PC-3 (cell line): ENCODE data around the gene CHKA.

Experiments used
- EZH2 ChIP-seq: fragments of 300-600 bp; sonication (generic); IDR thresholded peaks from one replicate; pipeline ENCODE4 v1.6.1; 2017; ENCODE audit warnings: antibody characterized with exemption, mild to moderate bottlenecking, low read length; ENCODE audit not compliant: unreplicated experiment
- TF ChIP-seq, protein P1 (sequence below): fragments of 300-600 bp; sonication (generic); conservative IDR thresholded peaks from 2 replicates; pipeline ENCODE4 v1.5.1; 2017; ENCODE audit warnings: antibody characterized with exemption, low read depth, mild to moderate bottlenecking, low read length

DNA sequence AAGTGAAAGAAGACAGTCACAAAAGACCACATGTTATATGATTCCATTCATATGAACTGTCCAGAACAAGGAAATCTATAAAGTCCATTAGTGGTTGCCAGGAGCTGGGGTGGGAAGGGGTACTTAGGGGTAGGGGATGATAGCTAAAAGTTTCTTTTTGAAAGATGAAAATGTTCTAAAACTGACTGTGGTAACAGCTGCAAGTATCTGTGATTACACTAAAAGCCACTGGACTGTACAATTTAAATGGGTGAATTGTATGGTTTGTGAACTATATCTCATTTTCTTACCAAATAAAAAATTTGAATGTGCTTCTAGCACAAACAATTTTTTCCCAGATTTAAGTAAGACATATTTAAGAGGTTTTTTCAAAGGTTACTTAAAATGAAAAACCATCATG is 22.1 kb downstream of the CHKA start:
- no peak for TF ChIP-seq EZH2
- TF ChIP-seq, protein P1, sequence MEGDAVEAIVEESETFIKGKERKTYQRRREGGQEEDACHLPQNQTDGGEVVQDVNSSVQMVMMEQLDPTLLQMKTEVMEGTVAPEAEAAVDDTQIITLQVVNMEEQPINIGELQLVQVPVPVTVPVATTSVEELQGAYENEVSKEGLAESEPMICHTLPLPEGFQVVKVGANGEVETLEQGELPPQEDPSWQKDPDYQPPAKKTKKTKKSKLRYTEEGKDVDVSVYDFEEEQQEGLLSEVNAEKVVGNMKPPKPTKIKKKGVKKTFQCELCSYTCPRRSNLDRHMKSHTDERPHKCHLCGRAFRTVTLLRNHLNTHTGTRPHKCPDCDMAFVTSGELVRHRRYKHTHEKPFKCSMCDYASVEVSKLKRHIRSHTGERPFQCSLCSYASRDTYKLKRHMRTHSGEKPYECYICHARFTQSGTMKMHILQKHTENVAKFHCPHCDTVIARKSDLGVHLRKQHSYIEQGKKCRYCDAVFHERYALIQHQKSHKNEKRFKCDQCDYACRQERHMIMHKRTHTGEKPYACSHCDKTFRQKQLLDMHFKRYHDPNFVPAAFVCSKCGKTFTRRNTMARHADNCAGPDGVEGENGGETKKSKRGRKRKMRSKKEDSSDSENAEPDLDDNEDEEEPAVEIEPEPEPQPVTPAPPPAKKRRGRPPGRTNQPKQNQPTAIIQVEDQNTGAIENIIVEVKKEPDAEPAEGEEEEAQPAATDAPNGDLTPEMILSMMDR: no peak
